Stimulated activated CD8-positive, alpha-beta memory T cell treated with anti-CD3 and anti-CD28 coated beads, Interleukin-12 subunit alpha, Interleukin-12 subunit beta, amount 100 ng/mL, for 24 hours (primary cell): ENCODE data around the gene PCNX3.

Source experiments
- DNase-seq: peaks from one replicate; pipeline ENCODE4 v3.0.0-alpha.2; 2020; ENCODE audit errors: extremely low read depth

The PCNX3 gene

GRCh38 chr11:65598258-65598699, 17.3 kb upstream of the PCNX3 start:
- DNase-seq, result no peak

DNA sequence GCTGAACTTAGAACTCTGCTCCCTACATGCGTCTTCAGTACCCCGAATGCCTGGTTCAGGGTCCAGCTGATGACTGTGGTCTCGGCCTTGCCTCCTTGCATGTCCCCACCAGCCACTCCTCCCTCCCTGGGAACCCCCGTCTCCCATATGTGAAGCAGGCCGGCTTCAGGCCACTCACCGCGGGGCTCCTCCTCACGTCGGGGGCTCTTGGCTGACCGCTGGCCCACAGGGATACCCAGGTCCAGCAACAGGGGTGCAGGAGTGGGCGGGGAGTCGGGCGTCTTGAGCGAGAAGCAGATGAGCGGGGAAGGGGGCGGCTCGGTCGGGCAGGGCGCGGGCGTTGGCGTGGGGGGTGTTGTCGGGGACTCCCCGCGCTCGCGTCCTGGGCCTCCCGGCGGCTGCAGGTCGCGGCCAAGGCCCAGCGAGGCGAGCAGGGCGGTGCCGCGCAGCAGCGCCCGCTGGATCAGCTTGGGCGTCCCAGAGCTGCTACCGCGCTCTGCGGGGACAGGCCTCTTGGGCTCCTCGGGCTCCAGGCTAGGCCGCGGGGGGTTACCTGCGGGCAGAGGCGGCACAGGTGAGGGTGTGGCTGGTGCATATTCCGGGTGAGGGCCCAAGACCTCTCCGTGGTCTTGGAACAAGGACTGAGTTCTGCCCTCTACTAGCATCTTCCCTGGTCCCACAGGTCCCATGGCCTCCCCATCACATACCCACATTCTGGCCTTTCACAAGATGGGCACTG, 16.2 kb upstream of the PCNX3 start:
- no peak for DNase-seq

DNA sequence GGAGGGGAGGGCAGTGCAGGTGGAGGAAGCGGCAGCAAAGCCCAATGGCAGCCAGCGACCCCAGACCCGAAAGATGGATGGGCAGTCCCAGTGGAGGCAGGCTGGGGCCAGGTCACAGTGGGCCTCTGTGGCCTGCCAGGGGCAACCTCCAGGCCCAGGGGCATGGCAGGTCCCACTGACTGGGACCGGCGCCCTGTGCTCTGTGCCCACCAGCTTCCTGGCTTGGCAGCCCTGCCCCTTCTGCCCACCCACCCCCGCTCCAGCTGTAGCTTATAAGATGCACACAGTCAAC, 15.7 kb upstream of the PCNX3 start:
- DNase-seq, result no peak

DNA sequence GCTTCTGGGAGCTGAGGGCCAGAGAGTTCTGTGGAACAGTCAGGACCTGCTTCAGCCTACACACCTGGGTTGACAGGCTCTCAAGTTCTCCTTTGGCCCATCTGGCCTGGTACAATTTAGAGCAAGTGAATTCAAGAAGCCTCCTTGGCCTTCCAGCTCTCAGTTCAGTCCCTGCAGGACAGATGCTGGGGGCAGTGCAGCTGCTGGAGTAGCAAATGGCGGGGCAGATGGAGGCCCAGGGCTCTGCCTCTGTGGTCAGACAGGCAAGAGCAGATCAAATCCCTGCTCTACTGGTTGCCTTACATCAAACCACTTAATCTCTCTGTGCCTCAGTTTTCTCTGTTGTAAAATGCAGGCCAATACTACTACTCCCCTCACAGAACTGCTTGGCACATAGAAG, 11.3 kb upstream of the PCNX3 start:
- no peak for DNase-seq

- DNase-seq, result no peak
Observed at GRCh38 chr11:65606876-65607613, 8.5 kb upstream of the PCNX3 start.

DNA sequence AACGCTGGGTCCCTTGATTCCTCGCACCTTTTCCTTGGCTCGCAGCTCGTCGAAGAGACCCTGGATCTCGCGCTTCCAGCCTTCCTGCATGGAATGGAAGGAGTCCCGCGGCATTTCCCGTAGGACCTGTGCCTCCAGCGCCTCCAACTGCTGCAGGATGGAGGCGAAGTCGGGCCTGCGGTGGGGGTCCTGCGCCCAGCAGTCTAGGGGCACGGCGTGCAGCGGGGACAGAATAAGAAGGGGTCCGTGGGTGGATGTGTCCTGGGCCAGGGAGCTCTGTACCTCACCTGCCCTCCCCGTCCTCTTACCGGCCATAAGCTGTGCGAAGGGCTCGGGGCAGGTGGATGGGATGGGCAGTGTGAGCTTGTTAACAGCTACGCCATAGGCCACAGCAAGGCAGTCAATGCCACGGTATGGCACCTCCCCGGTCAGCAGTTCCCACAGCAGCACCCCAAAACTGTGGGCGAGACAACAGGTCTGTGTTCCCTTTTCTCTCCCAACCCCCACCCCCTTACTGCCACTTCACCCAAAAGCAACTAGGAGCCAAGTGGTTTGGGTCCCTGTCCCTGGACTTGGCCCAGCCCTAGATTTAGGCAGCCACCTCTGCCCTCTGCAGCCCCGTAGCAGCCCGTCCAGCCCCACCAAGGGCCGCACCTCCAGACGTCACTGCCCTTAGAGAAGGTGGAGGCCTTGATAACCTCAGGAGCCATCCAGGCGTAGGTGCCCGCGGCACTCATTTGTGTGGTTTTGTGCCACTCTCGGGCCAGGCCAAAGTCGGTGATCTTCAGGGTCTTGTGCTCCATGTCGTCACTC, 7.8 kb upstream of the PCNX3 start:
- DNase-seq, result no peak

DNA sequence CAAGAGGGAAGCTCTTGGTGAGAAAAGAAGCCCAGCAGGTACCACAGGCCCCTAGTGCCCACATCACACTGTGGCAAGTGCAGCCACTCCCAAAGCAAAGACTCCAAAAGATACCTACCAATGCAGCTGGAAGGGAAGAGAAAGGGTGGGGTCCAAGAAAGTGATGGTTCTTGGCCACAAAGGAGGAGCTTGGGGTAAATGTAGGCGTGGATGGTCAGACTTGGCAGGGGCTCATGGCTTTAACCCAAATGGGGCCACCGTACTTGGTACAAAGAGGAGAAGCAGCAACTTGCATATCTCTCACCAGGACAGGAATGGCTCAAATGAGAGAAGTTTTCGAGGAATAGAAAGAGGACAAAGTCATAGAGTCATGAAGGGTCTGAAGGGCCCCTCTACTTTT, 6.3 kb upstream of the PCNX3 start:
- DNase-seq, result no peak

DNA sequence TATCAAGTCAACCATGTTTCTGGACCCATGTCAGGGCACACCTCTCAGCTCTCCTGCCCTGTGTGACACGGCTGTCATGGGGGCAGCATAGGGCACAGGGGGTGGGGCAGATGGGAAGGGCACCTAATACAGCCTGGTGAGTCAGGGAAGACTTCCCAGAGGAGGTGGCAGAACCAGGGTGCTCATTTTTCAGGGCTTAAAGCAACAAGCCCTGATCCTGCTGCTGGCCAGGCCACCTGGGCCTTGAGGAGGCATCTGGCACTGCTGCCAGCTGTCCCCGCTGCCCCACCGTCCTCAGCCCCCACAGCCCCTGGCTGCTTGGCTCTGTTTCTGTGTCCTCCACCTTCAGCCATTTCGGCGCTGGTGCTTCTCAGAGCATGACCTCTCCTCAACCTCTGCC, 5.9 kb upstream of the PCNX3 start:
- no peak for DNase-seq

DNA sequence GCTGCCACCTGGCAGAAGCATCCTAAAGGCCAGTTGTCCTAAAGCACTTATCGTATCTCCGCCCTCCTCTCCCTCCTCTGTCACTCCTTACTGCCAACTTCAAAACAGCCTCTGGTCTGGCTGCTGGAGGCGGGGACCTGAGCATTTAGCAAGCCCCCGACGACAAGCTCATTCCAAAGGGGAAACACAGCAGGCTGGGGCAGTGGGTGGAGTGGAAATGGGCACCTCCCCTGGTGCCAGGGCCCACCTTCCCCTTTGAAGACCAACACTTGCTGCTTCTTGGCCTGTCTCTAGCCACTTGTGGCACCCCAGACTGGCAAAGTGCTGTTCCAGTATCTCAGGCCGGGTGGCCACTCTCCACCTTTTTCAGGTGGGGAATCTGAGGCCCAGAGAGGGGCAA, 5.2 kb upstream of the PCNX3 start:
- DNase-seq, result no peak

GRCh38 chr11:65611028-65611757, 4.4 kb upstream of the PCNX3 start:
- no peak for DNase-seq

DNA sequence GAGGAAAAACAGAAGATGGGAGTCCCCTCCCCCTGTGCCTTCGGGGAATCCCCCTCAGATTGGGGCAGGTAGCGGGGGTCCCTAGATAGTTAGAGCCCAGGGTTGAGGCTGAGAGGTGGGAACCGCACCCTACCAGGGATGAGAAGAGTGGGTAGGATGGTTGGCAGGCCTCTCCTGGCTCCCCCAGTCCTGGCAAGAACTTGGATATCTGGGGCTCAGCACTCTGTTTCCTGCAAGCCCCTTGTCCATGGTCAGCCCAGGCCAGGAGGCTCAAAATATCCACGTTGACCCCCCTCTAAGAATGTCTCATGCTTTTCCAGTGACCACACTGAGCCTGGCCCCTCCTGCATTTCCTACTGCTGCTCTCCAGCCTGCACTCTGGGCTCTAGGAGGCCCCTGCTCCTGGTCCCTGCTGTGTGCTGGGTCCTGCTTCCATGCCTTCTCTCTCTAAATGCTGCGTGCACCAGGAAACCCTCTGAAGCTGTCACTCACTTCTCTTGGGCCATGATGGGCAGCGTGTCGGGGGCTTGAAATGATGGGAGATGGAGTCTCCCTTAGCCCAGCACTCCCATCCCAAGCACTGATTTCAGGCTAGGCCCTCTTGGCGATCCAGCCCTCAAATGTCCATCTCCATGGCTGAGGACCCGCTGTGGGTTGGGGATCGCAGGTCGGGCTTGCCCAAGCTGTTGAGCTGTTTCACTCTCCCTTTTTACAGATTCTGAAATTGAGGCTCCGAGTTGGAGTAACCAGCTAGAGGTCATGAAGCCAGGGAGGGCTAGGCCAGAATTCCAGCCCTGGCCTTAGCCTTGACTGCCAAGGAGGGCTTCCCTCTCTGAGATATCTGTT, 3.6 kb upstream of the PCNX3 start:
- DNase-seq, result no peak

DNA sequence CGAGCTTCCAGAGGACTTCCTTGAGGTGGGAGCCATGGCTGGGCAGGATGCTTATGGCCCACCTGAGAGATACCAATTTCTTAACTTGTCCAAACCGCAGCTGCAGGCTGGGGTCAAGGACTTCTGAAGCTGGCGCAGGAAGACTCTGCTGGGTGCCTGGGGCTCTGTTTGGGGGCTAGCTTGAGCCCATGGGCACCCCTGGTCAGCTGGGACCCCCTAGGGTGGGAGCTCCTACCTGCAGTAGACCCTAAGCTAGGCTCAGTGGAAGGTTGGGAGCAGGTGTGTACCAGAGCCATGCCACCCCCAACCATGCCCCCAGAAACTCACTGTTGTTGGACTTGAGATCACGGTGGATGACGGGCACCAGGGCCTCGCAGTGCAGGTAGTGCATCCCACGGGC, 2.9 kb upstream of the PCNX3 start:
- DNase-seq, result no peak

- no peak for DNase-seq
Observed at GRCh38 chr11:65613091-65613928, 2.3 kb upstream of the PCNX3 start.

DNA sequence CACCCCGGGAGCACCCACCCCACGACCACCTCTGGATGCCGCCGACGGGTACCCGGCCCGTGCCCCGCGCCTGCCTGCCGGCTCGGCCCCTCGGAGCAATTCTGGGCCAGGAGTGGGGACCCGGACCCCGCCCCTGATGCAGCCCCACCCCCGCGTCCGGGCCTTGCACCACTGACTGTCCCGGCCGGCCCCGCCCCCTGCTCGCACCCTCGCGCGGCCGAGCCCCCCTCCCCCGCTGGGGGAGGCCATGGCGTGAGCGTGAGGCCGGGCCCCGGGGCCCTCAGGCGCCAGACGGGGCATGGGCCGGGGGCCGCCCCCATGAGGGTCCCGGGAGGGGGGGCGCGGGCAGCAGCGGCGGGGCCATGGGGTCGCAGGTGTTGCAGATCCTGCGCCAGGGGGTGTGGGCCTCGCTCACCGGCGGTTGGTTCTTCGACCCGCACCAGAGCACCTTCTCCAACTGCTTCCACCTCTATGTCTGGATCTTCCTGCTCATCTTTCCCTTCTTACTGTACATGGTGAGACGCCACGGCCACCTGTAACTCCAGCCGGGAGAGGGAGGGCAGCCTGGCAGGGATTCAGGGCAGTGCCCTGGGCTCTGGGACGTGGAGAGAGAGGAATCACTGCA, 486 bp downstream of the PCNX3 start:
- no peak for DNase-seq

DNA sequence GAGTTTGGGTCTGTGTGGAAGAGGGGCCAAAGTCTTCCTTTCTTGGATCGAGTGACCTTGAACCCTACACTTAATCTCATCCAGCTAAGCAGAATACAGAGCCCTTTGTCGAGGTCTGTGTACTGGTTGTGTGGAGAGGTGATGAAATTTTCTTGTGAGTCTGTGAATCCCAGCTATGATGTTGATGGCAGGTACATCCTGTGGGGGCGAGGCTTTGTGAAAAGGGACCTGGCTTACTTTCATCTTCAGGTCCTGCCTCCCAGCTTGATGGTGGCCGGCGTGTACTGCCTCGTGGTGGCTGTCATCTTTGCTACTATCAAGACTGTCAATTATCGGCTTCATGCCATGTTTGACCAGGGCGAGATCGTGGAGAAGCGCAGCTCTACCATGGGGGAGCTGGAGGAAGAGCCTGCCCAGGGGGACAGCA, 1.0 kb downstream of the PCNX3 start:
- DNase-seq, result no peak

- DNase-seq, result no peak
Observed at GRCh38 chr11:65617136-65617850, 1.7 kb downstream of the PCNX3 start.

- DNase-seq, result no peak
Observed at GRCh38 chr11:65617990-65618751, 2.6 kb downstream of the PCNX3 start.

DNA sequence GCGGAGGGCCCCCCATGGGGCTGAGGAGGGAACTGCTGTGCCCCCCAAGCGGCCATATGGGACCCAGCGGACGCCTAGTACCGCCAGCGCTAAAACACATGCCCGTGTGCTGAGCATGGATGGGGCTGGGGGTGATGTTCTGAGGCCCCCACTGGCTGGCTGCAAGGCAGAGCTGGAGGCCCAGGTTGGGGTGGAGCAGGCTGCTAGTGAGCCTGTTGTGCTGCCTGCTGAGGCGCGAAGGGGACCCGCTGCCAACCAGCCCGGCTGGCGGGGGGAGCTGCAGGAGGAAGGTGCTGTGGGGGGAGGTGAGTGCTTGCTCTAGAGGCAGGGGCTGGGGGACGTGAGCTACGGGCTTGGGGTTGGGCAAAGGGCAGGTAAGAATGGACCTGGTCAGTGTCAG, 3.2 kb downstream of the PCNX3 start:
- DNase-seq, result no peak
